Skin epidermis (tissue), 12 donors: ENCODE data around the gene MYL12B.
A peak's percentile ranks its signal among the peaks of the same experiment; 100 is the strongest.
"Not testable (repeated sequence)": the region's sequence is repeated elsewhere in the genome, so short reads cannot be mapped to it uniquely, and the experiment has no call there.

Experiments used
- H3K27ac ChIP-seq, 21 experiments: fragments of 200-600 bp; sonication (generic) in 11 of 21; one replicate each; pipeline ENCODE4 v1.5.0; 2020; ENCODE audit warnings: mild to moderate bottlenecking in 3 of 21, inconsistent platforms in 2 of 21, moderate library complexity in 2 of 21
- H3K4me3 ChIP-seq, 7 experiments: fragments of 200-600 bp; sonication (generic) in 2 of 7; one replicate each; pipeline ENCODE4 v1.5.0; 2020; ENCODE audit warnings: inconsistent platforms in 2 of 7, mild to moderate bottlenecking in 2 of 7, moderate library complexity in 1 of 7

Gene MYL12B

DNA sequence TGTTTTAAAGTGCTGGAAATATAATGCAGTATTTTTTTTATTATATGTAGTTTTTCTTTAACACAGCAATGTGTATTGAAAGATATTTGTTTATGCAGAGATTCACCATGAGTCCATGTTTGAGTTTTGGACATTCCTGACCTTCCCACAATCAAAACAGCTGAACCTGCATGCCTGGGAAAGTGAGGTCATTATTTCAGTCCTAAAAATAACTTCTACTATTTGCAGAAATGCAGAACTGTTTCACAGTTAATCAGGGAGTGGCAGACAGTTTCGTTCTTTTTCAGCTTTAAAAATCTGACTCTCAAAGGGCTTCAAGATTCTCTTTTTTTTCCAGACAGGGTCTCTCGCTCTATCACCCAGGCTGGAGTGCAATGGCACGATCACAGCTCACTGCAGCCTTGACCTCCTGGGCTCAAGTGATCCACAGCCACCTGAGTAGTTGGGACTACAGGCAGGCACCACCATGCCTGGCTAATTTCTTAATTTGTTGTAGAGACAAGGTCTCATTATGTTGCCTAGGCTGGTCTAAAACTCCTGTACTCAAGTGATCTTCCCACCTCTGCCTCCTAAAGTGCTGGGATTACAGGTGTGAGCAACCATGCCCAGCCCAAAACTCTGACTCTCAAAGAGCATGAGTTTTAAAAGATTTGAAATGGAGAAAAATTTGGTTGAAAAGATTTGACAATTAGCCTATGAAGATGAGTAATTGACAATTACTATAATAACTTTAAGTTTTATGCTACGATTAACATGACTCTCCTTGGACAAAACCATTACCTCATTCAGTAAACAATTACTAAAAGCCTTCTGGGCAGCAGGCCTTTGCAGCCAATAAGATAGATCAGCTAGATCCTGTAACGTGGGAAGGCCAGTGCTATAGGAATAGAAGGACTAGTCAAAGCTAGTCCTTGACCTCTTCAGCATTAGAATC lies 5.0 kb upstream of the MYL12B start:
- no peak overlapping the region for H3K4me3 ChIP-seq
- peak overlapping the region in 1 of 21 experiments; percentile 6 for H3K27ac ChIP-seq

GRCh38 chr18:3257627-3258120 lies 4.3 kb upstream of the MYL12B start:
- H3K4me3 ChIP-seq, result no peak overlapping the region

DNA sequence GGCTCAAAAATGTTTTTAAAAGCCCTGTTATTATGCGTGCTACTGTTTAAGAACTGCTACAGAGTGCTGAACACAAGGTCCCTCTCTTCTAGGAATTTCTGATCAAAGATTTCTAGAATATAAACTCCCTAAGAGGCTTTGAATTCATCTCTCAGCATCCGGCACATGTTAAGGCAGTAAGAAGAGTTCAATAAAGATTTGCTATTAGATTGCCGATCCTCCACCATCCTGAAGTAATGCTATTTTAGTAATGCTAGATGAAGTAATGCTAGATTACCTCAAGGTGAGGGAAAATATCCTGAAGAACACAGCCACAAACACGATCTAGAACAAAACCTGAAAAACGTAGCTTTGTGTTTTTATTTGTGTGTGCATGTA lies 949 bp upstream of the MYL12B start:
- H3K27ac ChIP-seq, result peak overlapping the region in 20 of 21 experiments; percentile 92 to 100 (median 99)
- H3K4me3 ChIP-seq, result peak overlapping the region; percentile 89 to 99 (median 95)

More at GRCh38 chr18:3257627-3258120, 4.3 kb upstream of the MYL12B start:
- peak overlapping the region in 1 of 21 experiments; percentile 6 for H3K27ac ChIP-seq

- Histone ChIP-seq H3K27ac (peak overlapping the region; percentile 92 to 100 (median 99)), H3K4me3 (peak overlapping the region; percentile 89 to 99 (median 95))
These were observed 550 bp downstream of the MYL12B start for GRCh38 chr18:3262234-3263131.

DNA sequence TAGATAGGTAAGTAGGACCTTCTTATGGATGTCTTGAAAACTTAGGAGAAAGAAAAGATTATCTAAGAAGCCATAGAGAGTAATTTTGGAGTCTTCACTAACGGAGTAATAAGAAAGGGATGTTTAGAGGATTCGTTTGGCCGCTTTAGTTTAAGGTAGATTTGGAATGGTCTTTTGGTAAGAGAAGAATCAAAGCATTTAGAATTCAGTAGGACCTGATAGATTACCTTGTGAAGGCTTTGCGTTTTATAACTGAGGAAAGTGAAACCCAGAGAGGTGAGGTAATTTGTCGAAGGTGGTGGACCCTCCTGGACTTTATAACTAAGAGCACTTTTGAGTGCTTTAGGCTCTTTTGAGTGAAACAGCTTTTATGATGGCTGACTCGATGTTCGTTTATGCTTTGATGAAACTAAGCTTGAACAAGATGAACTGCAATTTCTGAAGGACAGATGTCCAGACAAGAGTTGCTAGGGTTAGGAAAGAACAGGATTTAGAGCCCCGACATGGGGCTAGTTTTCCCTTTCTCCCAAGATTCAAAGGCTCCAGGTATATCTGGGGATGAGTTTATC lies 1.3 kb downstream of the MYL12B start:
- peak overlapping the region in 20 of 21 experiments; percentile 92 to 100 (median 99) for H3K27ac ChIP-seq
- H3K4me3 ChIP-seq, result peak overlapping the region; percentile 89 to 99 (median 95)

DNA sequence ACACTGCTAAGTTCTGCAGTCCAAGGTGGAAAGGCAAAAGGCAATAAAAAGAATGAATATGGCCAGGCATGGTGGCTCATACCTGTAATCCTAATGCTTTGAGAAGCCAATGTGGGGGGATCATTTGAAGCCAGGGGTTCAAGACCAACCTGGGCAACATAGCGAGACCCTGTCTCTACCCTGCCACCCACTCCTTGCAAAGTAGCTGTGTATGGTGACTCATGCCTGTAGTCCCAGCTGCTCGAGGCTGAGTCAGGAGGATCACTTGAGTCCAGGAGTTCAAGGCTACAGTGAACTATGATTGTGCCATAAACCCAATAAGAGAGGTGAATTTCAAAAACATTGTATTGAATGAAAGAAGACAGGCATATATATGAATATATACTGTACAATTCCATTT lies 2.4 kb downstream of the MYL12B start:
- H3K4me3 ChIP-seq, result peak overlapping the region in 2 of 7 experiments; percentile 90 to 95
- H3K27ac ChIP-seq, result peak overlapping the region in 7 of 21 experiments; percentile 22 to 100 (median 99)

DNA sequence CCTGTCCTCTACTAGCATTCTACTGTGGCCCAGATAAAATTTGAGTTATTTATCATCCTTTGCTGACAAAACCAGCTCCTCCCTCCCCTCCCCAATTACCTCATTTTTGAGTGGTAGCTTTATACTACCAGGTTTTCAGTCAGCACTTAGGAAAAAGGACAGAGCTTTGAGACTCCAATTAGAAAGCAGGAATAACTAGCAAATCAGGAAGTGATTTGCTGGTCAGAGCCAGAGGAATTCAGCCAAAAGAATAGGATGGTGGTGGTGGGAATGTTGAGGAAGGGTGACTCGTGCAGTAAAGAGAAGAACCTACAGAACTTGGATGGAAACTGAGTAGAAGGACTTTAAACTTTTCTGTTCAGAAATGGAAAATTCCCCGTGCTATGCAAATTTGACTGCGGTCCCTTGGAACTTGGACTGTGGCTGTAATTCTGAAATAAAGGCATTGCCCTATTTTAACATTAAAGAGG lies 3.7 kb downstream of the MYL12B start:
- peak overlapping the region in 11 of 21 experiments; percentile 6 to 66 (median 33) for H3K27ac ChIP-seq
- no peak overlapping the region for H3K4me3 ChIP-seq

DNA sequence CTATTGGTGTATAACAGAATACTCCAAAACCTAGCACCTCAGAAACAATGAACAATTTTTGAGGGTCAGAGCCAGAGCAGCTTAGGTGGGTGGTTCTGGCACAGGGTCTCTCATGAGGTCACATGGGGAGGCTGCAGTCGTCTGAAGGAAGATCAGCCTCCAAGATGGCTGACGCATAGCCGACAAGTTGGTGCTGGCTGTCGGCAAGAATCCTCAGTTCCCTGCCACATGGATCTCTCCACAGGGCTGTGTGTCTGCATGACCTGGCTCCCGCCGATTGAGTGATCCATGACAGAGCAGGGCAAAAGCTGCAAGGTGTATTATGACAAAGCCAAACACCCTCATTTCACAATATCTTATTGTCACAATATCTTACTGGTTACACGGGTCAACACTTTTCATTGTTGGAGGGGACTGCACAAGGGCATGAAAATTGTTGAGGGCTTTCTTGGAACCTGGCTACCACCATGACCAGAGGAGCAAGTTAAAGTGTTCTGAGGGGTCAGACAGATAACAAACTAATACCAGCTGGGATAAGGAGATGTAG lies 4.2 kb downstream of the MYL12B start:
- H3K4me3 ChIP-seq, result no peak overlapping the region

GRCh38 chr18:3268306-3268705 lies 6.4 kb downstream of the MYL12B start:
- Histone ChIP-seq H3K4me3 (no peak overlapping the region), H3K27ac (peak overlapping the region in 1 of 21 experiments; percentile 20)

More for the DNA sequence above, 4.2 kb downstream of the MYL12B start:
- H3K27ac ChIP-seq, result peak overlapping the region in 9 of 21 experiments; percentile 8 to 66 (median 36)

DNA sequence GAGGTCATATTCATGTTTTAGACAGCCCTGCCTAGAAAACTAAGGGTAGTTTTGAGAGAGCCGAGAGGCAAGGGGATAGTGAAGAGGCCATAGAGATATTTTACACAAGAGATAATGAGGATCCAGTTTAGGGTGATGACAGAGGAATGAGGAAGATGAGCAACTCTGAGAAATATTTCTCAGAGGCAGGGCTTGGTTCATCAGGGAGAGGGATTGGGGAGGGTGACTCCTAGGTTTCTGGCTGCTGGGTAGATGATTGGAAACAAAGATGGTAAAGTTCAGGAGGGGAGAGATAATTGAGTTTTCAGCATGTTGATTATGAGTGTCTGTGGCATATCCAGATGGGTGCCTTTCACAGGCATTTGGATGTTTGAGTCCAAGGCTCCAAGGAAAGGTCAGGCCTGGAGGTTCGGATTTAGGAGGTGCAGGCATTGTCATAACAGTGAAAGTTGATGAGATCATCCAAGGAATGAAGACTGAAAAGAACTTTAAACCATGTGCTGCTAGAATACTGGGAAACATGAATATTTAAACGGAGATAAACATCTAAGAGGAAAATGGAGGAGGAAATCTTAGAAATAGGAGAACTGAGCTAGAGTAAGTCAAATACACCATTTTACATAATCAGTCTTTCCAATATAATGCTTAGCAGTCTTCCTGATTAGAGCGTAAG lies 7.4 kb downstream of the MYL12B start:
- no peak overlapping the region for H3K4me3 ChIP-seq
- no peak overlapping the region for H3K27ac ChIP-seq

DNA sequence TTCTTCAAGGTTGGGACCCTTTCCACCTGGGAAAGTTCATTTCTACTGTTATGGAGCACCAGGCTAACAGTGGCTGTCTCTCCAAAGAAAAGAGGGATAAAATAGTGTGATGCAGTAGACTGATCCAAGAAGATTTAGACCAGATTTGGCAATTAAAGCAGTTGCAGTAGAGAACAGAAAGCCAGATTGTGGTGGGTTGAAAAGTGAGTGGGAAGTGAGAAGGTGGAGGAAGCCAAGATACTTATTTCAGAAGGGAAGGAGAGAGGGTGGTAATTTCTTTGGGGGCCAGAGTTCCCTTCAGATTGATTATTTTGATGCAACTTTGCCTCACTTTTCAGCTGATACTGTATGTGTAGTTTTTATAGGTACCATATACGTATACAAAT lies 8.0 kb downstream of the MYL12B start:
- Histone ChIP-seq H3K4me3 (no peak overlapping the region), H3K27ac (no peak overlapping the region)

DNA sequence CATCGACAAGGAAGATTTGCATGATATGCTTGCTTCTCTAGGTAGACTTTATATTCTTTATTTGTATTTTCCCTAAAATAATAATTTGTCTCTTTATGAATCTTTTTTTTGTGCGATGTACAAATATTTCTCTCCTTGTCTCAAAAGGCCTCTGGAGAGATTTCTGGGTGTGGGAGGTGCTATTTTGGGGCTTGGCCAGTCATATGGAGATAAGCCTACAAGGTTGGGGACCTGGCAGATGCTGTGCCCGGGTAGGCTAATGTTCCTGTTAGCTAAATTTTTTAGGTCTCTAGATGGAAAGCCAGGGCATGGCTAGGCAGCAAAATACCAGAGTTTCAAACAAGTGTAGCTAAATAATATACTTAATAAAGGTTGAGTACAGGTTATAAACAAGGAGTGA lies 11.1 kb downstream of the MYL12B start:
- peak overlapping the region in 1 of 21 experiments; percentile 34 for H3K27ac ChIP-seq
- H3K4me3 ChIP-seq, result no peak overlapping the region

DNA sequence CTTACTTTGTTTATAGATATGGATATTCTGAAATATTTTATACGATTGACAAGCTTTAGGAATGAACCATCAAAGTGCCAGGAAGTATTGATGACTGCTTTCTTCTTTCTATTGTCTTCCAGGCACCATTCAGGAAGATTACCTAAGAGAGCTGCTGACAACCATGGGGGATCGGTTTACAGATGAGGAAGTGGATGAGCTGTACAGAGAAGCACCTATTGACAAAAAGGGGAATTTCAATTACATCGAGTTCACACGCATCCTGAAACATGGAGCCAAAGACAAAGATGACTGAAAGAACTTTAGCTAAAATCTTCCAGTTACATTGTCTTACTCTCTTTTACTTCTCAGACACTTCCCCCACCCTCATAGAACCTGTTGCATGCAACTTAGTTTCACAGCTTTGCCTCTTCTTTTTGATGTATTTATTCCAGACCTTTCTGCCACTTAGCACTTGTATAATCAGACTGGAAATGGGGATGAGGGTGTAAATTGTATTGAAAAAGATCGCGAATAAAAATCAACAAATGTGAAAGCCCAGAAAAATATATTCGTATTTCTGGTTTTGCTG lies 15.8 kb downstream of the MYL12B start:
- not testable (repeated sequence) for H3K4me3 ChIP-seq, H3K27ac ChIP-seq

DNA sequence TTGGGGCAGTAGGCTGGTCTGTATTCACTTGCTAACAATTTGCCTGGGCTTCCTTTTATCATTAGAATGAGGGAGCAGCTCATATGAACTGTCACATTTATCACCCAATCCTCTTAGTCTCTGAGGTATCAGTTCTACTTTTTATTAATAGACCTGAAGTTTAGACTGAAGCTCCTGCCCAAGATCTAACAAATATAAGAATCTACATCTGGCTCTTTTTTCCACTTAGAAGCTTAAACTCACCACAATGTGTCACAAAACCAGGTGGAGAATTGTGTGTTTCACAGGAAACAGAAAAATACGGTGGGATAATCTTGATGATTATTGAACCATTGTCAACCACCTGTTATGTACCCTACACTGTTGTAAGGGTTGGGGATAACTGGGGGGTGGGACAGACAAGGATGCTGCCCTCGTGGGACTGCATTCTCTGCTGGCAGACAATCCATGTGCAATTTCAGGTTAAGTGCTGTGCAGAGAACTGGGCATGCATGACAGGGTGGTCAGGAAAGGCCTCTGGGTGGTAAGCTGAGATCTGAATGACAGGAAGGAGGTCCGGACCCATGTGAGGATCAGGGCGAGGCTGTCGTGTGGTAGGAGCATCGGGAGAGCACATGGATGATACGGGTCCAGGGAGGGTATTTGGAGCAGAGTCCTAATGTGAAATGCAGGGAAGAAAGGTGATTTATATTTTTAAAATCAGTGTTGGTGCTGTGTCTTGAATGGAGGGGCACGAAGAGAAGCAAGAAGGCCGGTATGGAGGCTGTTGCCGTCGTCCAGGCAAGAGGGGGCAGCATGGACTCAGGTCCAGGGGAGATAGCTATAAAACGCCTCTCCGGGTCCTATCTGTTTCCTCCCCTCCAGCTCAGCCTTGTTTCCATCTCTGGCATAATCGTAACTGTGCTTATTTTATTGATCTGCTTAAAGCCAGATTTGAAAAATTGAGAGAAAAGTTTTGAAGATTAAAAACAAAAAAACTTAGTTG lies 17.6 kb downstream of the MYL12B start:
- H3K4me3 ChIP-seq, result no peak overlapping the region
- H3K27ac ChIP-seq, result peak overlapping the region in 3 of 21 experiments; percentile 2 to 31 (median 18)

DNA sequence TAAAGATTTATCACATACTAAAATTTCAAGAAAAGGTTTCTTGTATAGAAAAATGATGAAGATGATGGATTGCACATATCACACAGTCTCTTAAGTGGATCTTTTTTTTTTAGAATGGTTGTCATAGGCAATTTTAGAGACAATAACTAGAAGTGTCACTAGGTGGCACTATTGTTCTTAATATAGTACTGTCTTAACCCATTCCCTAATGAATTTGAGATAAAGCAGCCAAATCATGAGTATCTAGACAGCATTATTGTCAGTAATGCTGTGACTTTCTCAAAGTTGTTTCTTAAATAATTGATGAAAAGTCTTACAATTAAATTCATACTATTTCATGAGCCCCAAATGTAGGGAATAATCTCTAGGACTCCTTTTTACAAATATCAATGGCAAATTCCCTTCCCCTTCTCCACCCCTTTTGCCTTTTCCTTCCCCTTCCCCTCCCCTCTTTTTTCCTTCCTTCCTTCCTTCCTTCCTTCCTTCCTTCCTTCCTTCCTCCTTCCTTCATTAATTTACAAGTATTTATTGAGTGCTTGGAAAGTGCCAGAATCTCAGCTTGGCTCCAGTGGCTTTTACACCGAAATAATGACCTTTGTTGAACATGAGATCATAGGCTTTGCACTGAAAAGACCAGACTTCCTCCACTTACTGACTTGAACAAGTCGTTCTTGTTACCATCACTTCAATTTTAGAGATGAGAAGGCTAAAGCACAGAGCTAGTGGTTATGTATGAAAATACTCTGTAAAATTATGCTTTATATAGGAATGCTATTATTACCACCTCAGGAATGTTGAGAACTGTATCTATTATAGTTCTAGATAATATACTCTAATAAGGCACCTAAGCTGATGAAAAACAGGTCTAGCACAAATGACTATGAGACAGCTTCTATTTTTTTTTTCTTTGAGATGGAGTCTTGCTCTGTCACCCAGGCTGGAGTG lies 19.8 kb downstream of the MYL12B start:
- no peak overlapping the region for H3K4me3 ChIP-seq

DNA sequence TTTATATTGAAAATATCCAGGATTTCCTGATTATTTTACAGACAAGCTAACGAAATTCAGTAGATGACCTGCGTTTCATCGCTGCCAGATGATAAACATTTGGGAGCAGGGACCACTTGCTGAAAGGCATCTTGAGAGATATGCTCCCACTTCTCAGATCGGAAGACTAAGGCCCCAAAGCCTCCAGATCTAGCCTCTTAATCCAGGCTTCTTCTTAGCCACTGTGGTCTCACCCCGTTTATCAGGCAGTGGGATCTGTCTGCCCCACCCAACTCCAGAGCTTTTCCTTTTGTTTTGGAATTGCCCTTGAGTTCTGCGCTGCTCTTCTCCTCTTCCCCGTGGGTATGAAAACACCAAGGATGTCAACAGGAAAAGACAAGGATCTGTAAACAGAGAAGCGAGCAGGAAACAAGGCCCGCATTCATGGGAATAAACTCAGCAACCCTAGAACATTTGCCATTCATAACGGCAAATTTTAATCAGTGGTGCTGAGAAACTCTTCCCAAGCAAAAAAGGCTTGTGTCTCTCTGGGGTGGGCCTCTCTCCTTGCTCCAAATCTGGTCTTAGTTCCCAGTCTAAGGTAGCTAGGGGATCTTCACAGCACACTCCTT lies 21.4 kb downstream of the MYL12B start:
- Histone ChIP-seq H3K4me3 (no peak overlapping the region), H3K27ac (peak overlapping the region in 1 of 21 experiments; percentile 17)

More for the DNA sequence above, 19.8 kb downstream of the MYL12B start:
- H3K27ac ChIP-seq, result peak overlapping the region in 3 of 21 experiments; percentile 7 to 34 (median 25)
